Measurements from ENCODE around the gene ZNF518A.
"Not testable (repeated sequence)": the region's sequence is repeated elsewhere in the genome, so short reads cannot be mapped to it uniquely, and the experiment has no call there.

Gene ZNF518A

GRCh38 chr10:96188421-96188820 is 58.3 kb downstream of the ZNF518A start:
- H3K27me3 ChIP-seq (ENCODE audit: control insufficient read depth in 1 of 2, insufficient read depth in 2 of 2, low read length in 2 of 2): no peaks in the 10 kb centered on the region
- no peak overlapping the region for H3K27ac ChIP-seq (ENCODE audit: low read depth, low read length)

GRCh38 chr10:96188916-96189315 is 58.8 kb downstream of the ZNF518A start:
- no peak overlapping the region for H3K4me3 ChIP-seq (ENCODE audit: low read depth in 1 of 2, low read length in 2 of 2)
- H3K9me3 ChIP-seq (ENCODE audit: control insufficient read depth in 1 of 2, low read length in 2 of 2): peaks cover 0 to 2% of the 10 kb centered on the region in 2 donors
- H3K36me3 ChIP-seq (ENCODE audit: control insufficient read depth in 1 of 2, insufficient read depth in 2 of 2, low read length in 2 of 2): peaks cover 14 to 34% of the 10 kb centered on the region in 2 donors
- H3K9ac ChIP-seq (ENCODE audit: low read depth in 1 of 2, low read length in 2 of 2): no peak overlapping the region
- no peaks in the 10 kb centered on the region for H3K27me3 ChIP-seq (ENCODE audit: control insufficient read depth in 1 of 2, insufficient read depth in 2 of 2, low read length in 2 of 2)
- no peak overlapping the region for H3K27ac ChIP-seq (ENCODE audit: low read depth, low read length)
- no peaks in the 10 kb centered on the region for H3K4me1 ChIP-seq (ENCODE audit: control insufficient read depth in 1 of 2, insufficient read depth in 2 of 2, low read length in 2 of 2)

More at GRCh38 chr10:96188421-96188820, 58.3 kb downstream of the ZNF518A start:
- peaks cover 0 to 2% of the 10 kb centered on the region in 2 donors for H3K9me3 ChIP-seq (ENCODE audit: control insufficient read depth in 1 of 2, low read length in 2 of 2)
- H3K36me3 ChIP-seq (ENCODE audit: control insufficient read depth in 1 of 2, insufficient read depth in 2 of 2, low read length in 2 of 2): peaks cover 13 to 31% of the 10 kb centered on the region in 2 donors
- no peak overlapping the region for H3K9ac ChIP-seq (ENCODE audit: low read depth in 1 of 2, low read length in 2 of 2)
- H3K4me3 ChIP-seq (ENCODE audit: low read depth in 1 of 2, low read length in 2 of 2): no peak overlapping the region
- H3K4me1 ChIP-seq (ENCODE audit: control insufficient read depth in 1 of 2, insufficient read depth in 2 of 2, low read length in 2 of 2): no peaks in the 10 kb centered on the region

GRCh38 chr10:96189505-96189904 is 59.4 kb downstream of the ZNF518A start:
- not testable (repeated sequence) for H3K27ac ChIP-seq (ENCODE audit: low read depth, low read length); H3K9ac ChIP-seq (ENCODE audit: low read depth in 1 of 2, low read length in 2 of 2); H3K4me1 ChIP-seq (ENCODE audit: control insufficient read depth in 1 of 2, insufficient read depth in 2 of 2, low read length in 2 of 2); H3K27me3 ChIP-seq (ENCODE audit: control insufficient read depth in 1 of 2, insufficient read depth in 2 of 2, low read length in 2 of 2); H3K9me3 ChIP-seq (ENCODE audit: control insufficient read depth in 1 of 2, low read length in 2 of 2); H3K4me3 ChIP-seq (ENCODE audit: low read depth in 1 of 2, low read length in 2 of 2)
- peaks cover 17 to 34% of the 10 kb centered on the region in 2 donors for H3K36me3 ChIP-seq (ENCODE audit: control insufficient read depth in 1 of 2, insufficient read depth in 2 of 2, low read length in 2 of 2)

GRCh38 chr10:96201525-96201924 is 71.4 kb downstream of the ZNF518A start:
- H3K4me1 ChIP-seq (ENCODE audit: control insufficient read depth in 1 of 2, insufficient read depth in 2 of 2, low read length in 2 of 2): no peaks in the 10 kb centered on the region
- H3K9ac ChIP-seq (ENCODE audit: low read depth in 1 of 2, low read length in 2 of 2): no peak overlapping the region
- H3K36me3 ChIP-seq (ENCODE audit: control insufficient read depth in 1 of 2, insufficient read depth in 2 of 2, low read length in 2 of 2): peaks cover 43 to 61% of the 10 kb centered on the region in 2 donors
- no peaks in the 10 kb centered on the region for H3K9me3 ChIP-seq (ENCODE audit: control insufficient read depth in 1 of 2, low read length in 2 of 2)
- no peak overlapping the region for H3K27ac ChIP-seq (ENCODE audit: low read depth, low read length)
- no peak overlapping the region for H3K4me3 ChIP-seq (ENCODE audit: low read depth in 1 of 2, low read length in 2 of 2)
- no peaks in the 10 kb centered on the region for H3K27me3 ChIP-seq (ENCODE audit: control insufficient read depth in 1 of 2, insufficient read depth in 2 of 2, low read length in 2 of 2)

- Histone ChIP-seq H3K27ac (ENCODE audit: low read depth, low read length) (no peak overlapping the region), H3K27me3 (ENCODE audit: control insufficient read depth in 1 of 2, insufficient read depth in 2 of 2, low read length in 2 of 2) (no peaks in the 10 kb centered on the region), H3K9me3 (ENCODE audit: control insufficient read depth in 1 of 2, low read length in 2 of 2) (no peaks in the 10 kb centered on the region), H3K9ac (ENCODE audit: low read depth in 1 of 2, low read length in 2 of 2) (no peak overlapping the region), H3K4me3 (ENCODE audit: low read depth in 1 of 2, low read length in 2 of 2) (no peak overlapping the region), H3K4me1 (ENCODE audit: control insufficient read depth in 1 of 2, insufficient read depth in 2 of 2, low read length in 2 of 2) (no peaks in the 10 kb centered on the region), H3K36me3 (ENCODE audit: control insufficient read depth in 1 of 2, insufficient read depth in 2 of 2, low read length in 2 of 2) (peaks cover 60 to 73% of the 10 kb centered on the region in 2 donors)
These were observed 75.5 kb downstream of the ZNF518A start for GRCh38 chr10:96205580-96205979.

- Histone ChIP-seq H3K9me3 (ENCODE audit: control insufficient read depth in 1 of 2, low read length in 2 of 2) (no peaks in the 10 kb centered on the region), H3K4me3 (ENCODE audit: low read depth in 1 of 2, low read length in 2 of 2) (no peak overlapping the region), H3K27me3 (ENCODE audit: control insufficient read depth in 1 of 2, insufficient read depth in 2 of 2, low read length in 2 of 2) (no peaks in the 10 kb centered on the region), H3K36me3 (ENCODE audit: control insufficient read depth in 1 of 2, insufficient read depth in 2 of 2, low read length in 2 of 2) (peaks cover 47 to 66% of the 10 kb centered on the region in 2 donors), H3K4me1 (ENCODE audit: control insufficient read depth in 1 of 2, insufficient read depth in 2 of 2, low read length in 2 of 2) (no peaks in the 10 kb centered on the region), H3K27ac (ENCODE audit: low read depth, low read length) (no peak overlapping the region), H3K9ac (ENCODE audit: low read depth in 1 of 2, low read length in 2 of 2) (no peak overlapping the region)
These were observed 78.2 kb downstream of the ZNF518A start for GRCh38 chr10:96208271-96208670.

- no peak overlapping the region for H3K4me3 ChIP-seq (ENCODE audit: low read depth in 1 of 2, low read length in 2 of 2)
- no peaks in the 10 kb centered on the region for H3K27me3 ChIP-seq (ENCODE audit: control insufficient read depth in 1 of 2, insufficient read depth in 2 of 2, low read length in 2 of 2)
- no peaks in the 10 kb centered on the region for H3K4me1 ChIP-seq (ENCODE audit: control insufficient read depth in 1 of 2, insufficient read depth in 2 of 2, low read length in 2 of 2)
- H3K9ac ChIP-seq (ENCODE audit: low read depth in 1 of 2, low read length in 2 of 2): no peak overlapping the region
- H3K36me3 ChIP-seq (ENCODE audit: control insufficient read depth in 1 of 2, insufficient read depth in 2 of 2, low read length in 2 of 2): peaks cover 48 to 67% of the 10 kb centered on the region in 2 donors
- no peak overlapping the region for H3K27ac ChIP-seq (ENCODE audit: low read depth, low read length)
- no peaks in the 10 kb centered on the region for H3K9me3 ChIP-seq (ENCODE audit: control insufficient read depth in 1 of 2, low read length in 2 of 2)
These were observed 78.8 kb downstream of the ZNF518A start for GRCh38 chr10:96208946-96209345.

- no peak overlapping the region for H3K9ac ChIP-seq (ENCODE audit: low read depth in 1 of 2, low read length in 2 of 2)
- H3K9me3 ChIP-seq (ENCODE audit: control insufficient read depth in 1 of 2, low read length in 2 of 2): no peaks in the 10 kb centered on the region
- H3K36me3 ChIP-seq (ENCODE audit: control insufficient read depth in 1 of 2, insufficient read depth in 2 of 2, low read length in 2 of 2): peaks cover 40 to 68% of the 10 kb centered on the region in 2 donors
- no peaks in the 10 kb centered on the region for H3K4me1 ChIP-seq (ENCODE audit: control insufficient read depth in 1 of 2, insufficient read depth in 2 of 2, low read length in 2 of 2)
- H3K27me3 ChIP-seq (ENCODE audit: control insufficient read depth in 1 of 2, insufficient read depth in 2 of 2, low read length in 2 of 2): no peaks in the 10 kb centered on the region
- no peak overlapping the region for H3K4me3 ChIP-seq (ENCODE audit: low read depth in 1 of 2, low read length in 2 of 2)
- no peak overlapping the region for H3K27ac ChIP-seq (ENCODE audit: low read depth, low read length)
These were observed 81.7 kb downstream of the ZNF518A start for GRCh38 chr10:96211764-96212163.

- H3K9me3 ChIP-seq (ENCODE audit: control insufficient read depth in 1 of 2, low read length in 2 of 2): no peaks in the 10 kb centered on the region
- no peak overlapping the region for H3K4me3 ChIP-seq (ENCODE audit: low read depth in 1 of 2, low read length in 2 of 2)
- H3K36me3 ChIP-seq (ENCODE audit: control insufficient read depth in 1 of 2, insufficient read depth in 2 of 2, low read length in 2 of 2): peaks cover 32 to 59% of the 10 kb centered on the region in 2 donors
- H3K9ac ChIP-seq (ENCODE audit: low read depth in 1 of 2, low read length in 2 of 2): no peak overlapping the region
- H3K4me1 ChIP-seq (ENCODE audit: control insufficient read depth in 1 of 2, insufficient read depth in 2 of 2, low read length in 2 of 2): no peaks in the 10 kb centered on the region
- H3K27ac ChIP-seq (ENCODE audit: low read depth, low read length): no peak overlapping the region
- no peaks in the 10 kb centered on the region for H3K27me3 ChIP-seq (ENCODE audit: control insufficient read depth in 1 of 2, insufficient read depth in 2 of 2, low read length in 2 of 2)
These were observed 82.8 kb downstream of the ZNF518A start for GRCh38 chr10:96212911-96213310.
